A673 (cell line): Measurements from ENCODE around the gene CRLF1. TPM values are rescaled to one million over a fixed set of nuclear protein-coding genes. Genes with fewer than 3 reads are reported as not detected.

Source experiments
- BruUV-seq: library from RNA; stranded (reverse); fragments of 400-500 nt; replicated peaks from 2 replicates; lab custom pipeline; 2021; lab: Mats Ljungman, UMichigan
- CTCF ChIA-PET: fragments of 300-600 bp; sonication (Branson Sonifier 250); formaldehyde crosslinking; loops from one replicate; lab custom pipeline; 2022; ENCODE audit warnings: antibody characterized with exemption; lab: Charles Lee
- POLR2A ChIA-PET: fragments of 300-600 bp; sonication (Branson Sonifier 250); formaldehyde crosslinking; loops from one replicate; lab custom pipeline; 2022; ENCODE audit warnings: antibody characterized with exemption; ENCODE audit not compliant: low non-redundant PET; lab: Charles Lee
- DNase-seq: peaks from one replicate; pipeline ENCODE4 v3.0.0-alpha.2; 2015; ENCODE audit warnings: low spot score
- H3K27ac ChIP-seq: fragments of 200-600 bp; sonication (generic); 2 replicates; pipeline ENCODE4 v1.5.1; 2016; ENCODE audit warnings: mixed run types, low read depth, mild to moderate bottlenecking, mixed read lengths, antibody characterized with exemption, low read length; ENCODE audit not compliant: poor library complexity, severe bottlenecking
- H3K27me3 ChIP-seq: fragments of 200-600 bp; sonication (generic); replicated peaks from 2 replicates; pipeline ENCODE4 v1.6.1; 2017; ENCODE audit warnings: mixed run types, low read depth, mild to moderate bottlenecking, mixed read lengths, antibody characterized with exemption, low read length; ENCODE audit not compliant: insufficient read depth, poor library complexity
- H3K36me3 ChIP-seq: fragments of 200-600 bp; sonication (generic); 2 replicates; pipeline ENCODE4 v1.6.1; 2016; ENCODE audit warnings: mixed run types, mild to moderate bottlenecking, mixed read lengths, antibody characterized with exemption, low read length; ENCODE audit not compliant: insufficient read depth, poor library complexity, severe bottlenecking
- H3K4me1 ChIP-seq: fragments of 200-600 bp; sonication (generic); 2 replicates; pipeline ENCODE4 v1.6.1; 2017; ENCODE audit warnings: mixed run types, mild to moderate bottlenecking, mixed read lengths, antibody characterized with exemption, low read length; ENCODE audit not compliant: insufficient read depth, poor library complexity, severe bottlenecking
- H3K4me3 ChIP-seq: fragments of 200-600 bp; sonication (generic); 2 replicates; pipeline ENCODE4 v1.5.1; 2016; ENCODE audit warnings: low read depth, mixed run types, mild to moderate bottlenecking, mixed read lengths, low read length; ENCODE audit not compliant: poor library complexity, severe bottlenecking
- H3K9me3 ChIP-seq: fragments of 200-600 bp; sonication (generic); 2 replicates; pipeline ENCODE4 v1.6.1; 2016; ENCODE audit warnings: mixed run types, low read depth, mild to moderate bottlenecking, mixed read lengths, antibody characterized with exemption, low read length; ENCODE audit not compliant: poor library complexity, severe bottlenecking
- CTCF ChIP-seq: fragments of 300-800, 200-600 bp; sonication (generic); conservative IDR thresholded peaks from 2 replicates; pipeline ENCODE4 v1.5.1; 2017; ENCODE audit warnings: low read depth, mild to moderate bottlenecking, antibody characterized with exemption, low read length, moderate library complexity, mixed read lengths
- EZH2 ChIP-seq: fragments of 200-600 bp; sonication (generic); IDR thresholded peaks from 2 replicates; pipeline ENCODE4 v1.6.1; 2017; ENCODE audit warnings: borderline replicate concordance, low read depth, mild to moderate bottlenecking, mixed read lengths, antibody characterized with exemption, low read length; ENCODE audit not compliant: poor library complexity, severe bottlenecking
- intact Hi-C: fragments of 100-400 bp; cut with micrococcal nuclease; formaldehyde crosslinking; loops from one replicate; pipeline ENCODE4 v1.10.0; 2022; ENCODE audit not compliant: unreplicated experiment
- total RNA-seq: library from RNA; stranded (reverse); gene quantifications from 2 replicates; pipeline ENCODE4 v1.2.3, GENCODE V29; 2021

CRLF1 gene
- total RNA-seq, 1 experiment from 2014 or later = 192 TPM

GRCh38 chr19:18647371-18647767 lies 40.8 kb upstream of the CRLF1 start:
- ChIA-PET CTCF (no interaction called here), POLR2A (no interaction called here)
- H3K9me3 ChIP-seq = no peaks in the 10 kb centered on the region
- no peak for TF ChIP-seq EZH2
- TF ChIP-seq CTCF = no peak
- H3K36me3 ChIP-seq = no peaks in the 10 kb centered on the region
- H3K27me3 ChIP-seq = no peaks in the 10 kb centered on the region
- intact Hi-C loops = no loop called here
- H3K4me3 ChIP-seq = no peak overlapping the region
- DNase-seq = no peak
- no TSS peak for BruUV-seq
- no peaks in the 10 kb centered on the region for H3K4me1 ChIP-seq
- no peak overlapping the region for H3K27ac ChIP-seq

GRCh38 chr19:18646535-18647370 lies 40.2 kb upstream of the CRLF1 start:
- ChIA-PET POLR2A (no interaction called here), CTCF (no interaction called here)
- Histone ChIP-seq H3K27me3 (no peaks in the 10 kb centered on the region), H3K4me3 (no peak overlapping the region), H3K4me1 (no peaks in the 10 kb centered on the region), H3K9me3 (no peaks in the 10 kb centered on the region), H3K36me3 (no peaks in the 10 kb centered on the region), H3K27ac (no peak overlapping the region)
- DNase-seq = no peak
- intact Hi-C loops = no loop called here
- TF ChIP-seq CTCF = no peak
- TF ChIP-seq EZH2 = no peak
- BruUV-seq = no TSS peak

- H3K36me3 ChIP-seq = no peaks in the 10 kb centered on the region
- H3K9me3 ChIP-seq = no peaks in the 10 kb centered on the region
- intact Hi-C loops = no loop called here
- H3K4me3 ChIP-seq = no peak overlapping the region
- no TSS peak for BruUV-seq
- no peaks in the 10 kb centered on the region for H3K27me3 ChIP-seq
- ChIA-PET CTCF (no interaction called here), POLR2A (no interaction called here)
- no peaks in the 10 kb centered on the region for H3K4me1 ChIP-seq
- no peak overlapping the region for H3K27ac ChIP-seq
- no peak for TF ChIP-seq CTCF
- no peak for TF ChIP-seq EZH2
- no peak for DNase-seq
These were observed 38.5 kb upstream of the CRLF1 start for GRCh38 chr19:18645035-18645511.
